Kidney epithelial cell (primary cell): ENCODE data around the gene ZNF219. TPM values are rescaled to one million over a fixed set of nuclear protein-coding genes. Genes with fewer than 3 reads are reported as not detected.

Experiments
- DNase-seq: peaks from one replicate; pipeline ENCODE4 v3.0.0-alpha.2; 2010; ENCODE audit warnings: low read depth
- H3K27me3 ChIP-seq: 2 replicates; pipeline ENCODE4 v1.6.0; 2011; ENCODE audit warnings: low read length; ENCODE audit not compliant: control insufficient read depth, insufficient read depth
- H3K36me3 ChIP-seq: 2 replicates; pipeline ENCODE4 v1.5.1; 2011; ENCODE audit warnings: low read length; ENCODE audit not compliant: control insufficient read depth, insufficient read depth
- H3K4me3 ChIP-seq: 2 replicates; pipeline ENCODE4 v1.5.1; 2011; ENCODE audit warnings: low read depth, mild to moderate bottlenecking, control low read depth, low read length
- total RNA-seq: library from RNA; depleted of rRNA; stranded (reverse); fragments of >200 nt; gene quantifications from 2 replicates; pipeline ENCODE4 v1.2.3, GENCODE V29; 2015
- TF ChIP-seq, protein P1 (sequence below): IDR thresholded peaks from 2 replicates; pipeline ENCODE4 v1.5.1; 2011; ENCODE audit warnings: mild to moderate bottlenecking, moderate library complexity, low read length, control low read depth, inconsistent platforms; ENCODE audit not compliant: insufficient read depth, poor library complexity, severe bottlenecking

Gene ZNF219
- total RNA-seq, 1 donor from 2014 or later, result 25.5 TPM

DNA sequence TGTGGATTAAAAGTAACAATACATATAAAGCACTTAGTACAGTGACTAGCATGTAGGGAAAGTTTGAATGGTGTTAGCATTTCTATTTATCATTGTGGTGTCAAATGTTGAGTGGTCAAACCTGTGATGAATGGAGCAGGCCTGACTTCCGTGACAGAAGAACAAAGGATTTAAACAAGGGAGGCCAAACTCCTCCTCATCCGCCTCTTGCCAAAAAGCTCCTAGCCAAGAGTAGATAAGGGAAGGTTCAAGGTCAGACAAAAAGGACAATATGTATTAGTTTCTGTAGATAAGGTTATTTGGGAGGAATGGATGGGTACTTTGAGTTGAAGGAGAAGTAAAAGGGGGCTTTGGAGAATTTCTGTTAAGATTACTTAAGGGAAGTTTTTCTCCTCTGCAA is 49.8 kb downstream of the ZNF219 start:
- TF ChIP-seq, protein P1, sequence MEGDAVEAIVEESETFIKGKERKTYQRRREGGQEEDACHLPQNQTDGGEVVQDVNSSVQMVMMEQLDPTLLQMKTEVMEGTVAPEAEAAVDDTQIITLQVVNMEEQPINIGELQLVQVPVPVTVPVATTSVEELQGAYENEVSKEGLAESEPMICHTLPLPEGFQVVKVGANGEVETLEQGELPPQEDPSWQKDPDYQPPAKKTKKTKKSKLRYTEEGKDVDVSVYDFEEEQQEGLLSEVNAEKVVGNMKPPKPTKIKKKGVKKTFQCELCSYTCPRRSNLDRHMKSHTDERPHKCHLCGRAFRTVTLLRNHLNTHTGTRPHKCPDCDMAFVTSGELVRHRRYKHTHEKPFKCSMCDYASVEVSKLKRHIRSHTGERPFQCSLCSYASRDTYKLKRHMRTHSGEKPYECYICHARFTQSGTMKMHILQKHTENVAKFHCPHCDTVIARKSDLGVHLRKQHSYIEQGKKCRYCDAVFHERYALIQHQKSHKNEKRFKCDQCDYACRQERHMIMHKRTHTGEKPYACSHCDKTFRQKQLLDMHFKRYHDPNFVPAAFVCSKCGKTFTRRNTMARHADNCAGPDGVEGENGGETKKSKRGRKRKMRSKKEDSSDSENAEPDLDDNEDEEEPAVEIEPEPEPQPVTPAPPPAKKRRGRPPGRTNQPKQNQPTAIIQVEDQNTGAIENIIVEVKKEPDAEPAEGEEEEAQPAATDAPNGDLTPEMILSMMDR, result no peak
- Histone ChIP-seq H3K4me3 (no peak overlapping the region), H3K36me3 (no peaks in the 10 kb centered on the region), H3K27me3 (no peaks in the 10 kb centered on the region)
- no peak for DNase-seq

GRCh38 chr14:21047378-21047781 is 51.1 kb downstream of the ZNF219 start:
- Histone ChIP-seq H3K27me3 (peaks cover 4% of the 10 kb centered on the region), H3K4me3 (no peak overlapping the region), H3K36me3 (no peaks in the 10 kb centered on the region)
- TF ChIP-seq, protein P1, result no peak
- DNase-seq, result no peak

GRCh38 chr14:21043974-21044618 is 54.4 kb downstream of the ZNF219 start:
- no peak for DNase-seq
- Histone ChIP-seq H3K27me3 (peaks cover 4% of the 10 kb centered on the region), H3K4me3 (no peak overlapping the region), H3K36me3 (no peaks in the 10 kb centered on the region)
- TF ChIP-seq, protein P1, result no peak

GRCh38 chr14:21043387-21043973 is 55.0 kb downstream of the ZNF219 start:
- DNase-seq, result no peak
- TF ChIP-seq, protein P1, result no peak
- H3K27me3 ChIP-seq, result peaks cover 4% of the 10 kb centered on the region
- H3K36me3 ChIP-seq, result no peaks in the 10 kb centered on the region
- no peak overlapping the region for H3K4me3 ChIP-seq

GRCh38 chr14:21042918-21043317 is 55.5 kb downstream of the ZNF219 start:
- no peak overlapping the region for H3K4me3 ChIP-seq

More at GRCh38 chr14:21042918-21043317, 55.5 kb downstream of the ZNF219 start:
- no peaks in the 10 kb centered on the region for H3K36me3 ChIP-seq
- peaks cover 4% of the 10 kb centered on the region for H3K27me3 ChIP-seq
- no peak for DNase-seq
- TF ChIP-seq, protein P1, result no peak
